BLaER1 (cell line): Measurements from ENCODE around the gene PRKCA.
"Not testable (repeated sequence)": the region's sequence is repeated elsewhere in the genome, so short reads cannot be mapped to it uniquely, and the experiment has no call there.

Source experiments
- H3K27ac ChIP-seq: shearing (Covaris generic); formaldehyde crosslinking; 2 replicates; pipeline ENCODE4 v1.8.1; 2022
- H3K27me3 ChIP-seq: shearing (Covaris generic); formaldehyde crosslinking; 2 replicates; pipeline ENCODE4 v1.8.1; 2022
- H3K36me3 ChIP-seq: shearing (Covaris generic); formaldehyde crosslinking; 2 replicates; pipeline ENCODE4 v1.8.1; 2022
- H3K4me1 ChIP-seq: shearing (Covaris generic); formaldehyde crosslinking; 2 replicates; pipeline ENCODE4 v1.8.1; 2022
- H3K4me2 ChIP-seq: shearing (Covaris generic); formaldehyde crosslinking; 2 replicates; pipeline ENCODE4 v1.8.1; 2022
- H3K4me3 ChIP-seq: shearing (Covaris generic); formaldehyde crosslinking; 2 replicates; pipeline ENCODE4 v1.8.1; 2022
- H3K9ac ChIP-seq: shearing (Covaris generic); formaldehyde crosslinking; 2 replicates; pipeline ENCODE4 v1.8.1; 2022
- H3K9me3 ChIP-seq: shearing (Covaris generic); formaldehyde crosslinking; 2 replicates; pipeline ENCODE4 v1.8.1; 2022
- H4K20me1 ChIP-seq: shearing (Covaris generic); formaldehyde crosslinking; 2 replicates; pipeline ENCODE4 v1.8.1; 2022
- Cebpa-rat ChIP-seq: shearing (Covaris generic); IDR thresholded peaks from 2 replicates; pipeline ENCODE4 v1.8.1; 2022

Gene PRKCA

GRCh38 chr17:66301864-66302741 lies at the start of gene PRKCA:
Gene PRKCA (plus strand): TSS chr17:66302613.
- Histone ChIP-seq H3K27ac (peak within 1 kb of the TSS; percentile 67), H3K9ac (peak within 1 kb of the TSS; percentile 80), H4K20me1 (no peaks in the 10 kb centered on the region)

GRCh38 chr17:66253458-66253857 lies 49.0 kb upstream of the PRKCA start:
- H3K4me1 ChIP-seq, H3K27ac ChIP-seq: not testable (repeated sequence)

More at GRCh38 chr17:66301864-66302741, at the start of gene PRKCA:
- Histone ChIP-seq H3K9me3 (no peaks in the 10 kb centered on the region), H3K4me1 (peaks cover 26% of the 10 kb centered on the region), H3K27me3 (peaks cover 4% of the 10 kb centered on the region; the same call in 1 of the 2 replicates), H3K4me2 (peak within 1 kb of the TSS; percentile 99), H3K36me3 (no peaks in the 10 kb centered on the region), H3K4me3 (peak within 1 kb of the TSS; percentile 84)
- TF ChIP-seq Cebpa-rat, result no peak

GRCh38 chr17:66255112-66255511 lies 47.3 kb upstream of the PRKCA start:
- no peak overlapping the region for H3K4me3 ChIP-seq
- no peaks in the 10 kb centered on the region for H3K36me3 ChIP-seq
- no peak overlapping the region for H3K9ac ChIP-seq
- H3K4me2 ChIP-seq, result no peak overlapping the region
- no peaks in the 10 kb centered on the region for H3K9me3 ChIP-seq
- H3K4me1 ChIP-seq, result no peaks in the 10 kb centered on the region
- no peaks in the 10 kb centered on the region for H3K27me3 ChIP-seq
- no peak overlapping the region for H3K27ac ChIP-seq
- H4K20me1 ChIP-seq, result no peaks in the 10 kb centered on the region
- no peak for TF ChIP-seq Cebpa-rat

More at GRCh38 chr17:66253458-66253857, 49.0 kb upstream of the PRKCA start:
- H3K4me3 ChIP-seq, H3K27me3 ChIP-seq, H4K20me1 ChIP-seq, H3K9ac ChIP-seq, H3K9me3 ChIP-seq, H3K4me2 ChIP-seq, H3K36me3 ChIP-seq: not testable (repeated sequence)

- Histone ChIP-seq H3K27ac (no peak overlapping the region), H3K4me1 (no peaks in the 10 kb centered on the region), H3K4me3 (no peak overlapping the region), H3K27me3 (no peaks in the 10 kb centered on the region), H3K4me2 (no peak overlapping the region), H3K9ac (no peak overlapping the region), H4K20me1 (no peaks in the 10 kb centered on the region), H3K36me3 (no peaks in the 10 kb centered on the region), H3K9me3 (no peaks in the 10 kb centered on the region)
- TF ChIP-seq Cebpa-rat, result no peak
These were observed 46.9 kb upstream of the PRKCA start for GRCh38 chr17:66255527-66255971.

- no peaks in the 10 kb centered on the region for H4K20me1 ChIP-seq
- no peaks in the 10 kb centered on the region for H3K36me3 ChIP-seq
- no peaks in the 10 kb centered on the region for H3K4me1 ChIP-seq
- H3K27me3 ChIP-seq, result no peaks in the 10 kb centered on the region
- no peak overlapping the region for H3K27ac ChIP-seq
- H3K4me3 ChIP-seq, result no peak overlapping the region
- no peak overlapping the region for H3K4me2 ChIP-seq
- no peak overlapping the region for H3K9ac ChIP-seq
- peaks cover 12% of the 10 kb centered on the region; the same call in 1 of the 2 replicates for H3K9me3 ChIP-seq
- no peak for TF ChIP-seq Cebpa-rat
These were observed 42.1 kb upstream of the PRKCA start for GRCh38 chr17:66260275-66260674.

GRCh38 chr17:66260688-66261087 lies 41.7 kb upstream of the PRKCA start:
- Histone ChIP-seq H3K36me3 (no peaks in the 10 kb centered on the region), H4K20me1 (no peaks in the 10 kb centered on the region), H3K27me3 (no peaks in the 10 kb centered on the region), H3K9me3 (peaks cover 12% of the 10 kb centered on the region; the same call in 1 of the 2 replicates), H3K9ac (no peak overlapping the region), H3K27ac (no peak overlapping the region), H3K4me1 (no peaks in the 10 kb centered on the region), H3K4me2 (no peak overlapping the region), H3K4me3 (no peak overlapping the region)
- no peak for TF ChIP-seq Cebpa-rat

- no peak overlapping the region for H3K4me2 ChIP-seq
- TF ChIP-seq Cebpa-rat, result no peak
- no peaks in the 10 kb centered on the region for H3K27me3 ChIP-seq
- no peaks in the 10 kb centered on the region for H3K4me1 ChIP-seq
- no peak overlapping the region for H3K27ac ChIP-seq
- no peaks in the 10 kb centered on the region for H3K36me3 ChIP-seq
- peaks cover 12% of the 10 kb centered on the region; the same call in 1 of the 2 replicates for H3K9me3 ChIP-seq
- H4K20me1 ChIP-seq, result no peaks in the 10 kb centered on the region
- no peak overlapping the region for H3K9ac ChIP-seq
- H3K4me3 ChIP-seq, result no peak overlapping the region
These were observed 39.6 kb upstream of the PRKCA start for GRCh38 chr17:66262767-66263166.

- no peak overlapping the region for H3K4me3 ChIP-seq
- no peak overlapping the region for H3K4me2 ChIP-seq
- H3K27me3 ChIP-seq, result no peaks in the 10 kb centered on the region
- peaks cover 12% of the 10 kb centered on the region; the same call in 1 of the 2 replicates for H3K9me3 ChIP-seq
- no peaks in the 10 kb centered on the region for H3K36me3 ChIP-seq
- H3K27ac ChIP-seq, result no peak overlapping the region
- no peak overlapping the region for H3K9ac ChIP-seq
- no peaks in the 10 kb centered on the region for H3K4me1 ChIP-seq
- TF ChIP-seq Cebpa-rat, result no peak
- H4K20me1 ChIP-seq, result no peaks in the 10 kb centered on the region
These were observed 37.7 kb upstream of the PRKCA start for GRCh38 chr17:66264696-66265095.

- Histone ChIP-seq H3K27me3 (no peaks in the 10 kb centered on the region), H3K36me3 (no peaks in the 10 kb centered on the region), H3K4me3 (no peak overlapping the region), H3K9me3 (peaks cover 29% of the 10 kb centered on the region), H3K4me1 (no peaks in the 10 kb centered on the region), H3K4me2 (no peak overlapping the region), H3K27ac (no peak overlapping the region), H3K9ac (no peak overlapping the region), H4K20me1 (no peaks in the 10 kb centered on the region)
- TF ChIP-seq Cebpa-rat, result no peak
These were observed 34.0 kb upstream of the PRKCA start for GRCh38 chr17:66268247-66268927.

GRCh38 chr17:66270106-66270505 lies 32.3 kb upstream of the PRKCA start:
- Histone ChIP-seq H3K4me1 (no peaks in the 10 kb centered on the region), H3K4me3 (no peak overlapping the region), H3K27ac (no peak overlapping the region), H3K4me2 (no peak overlapping the region), H3K27me3 (no peaks in the 10 kb centered on the region), H4K20me1 (no peaks in the 10 kb centered on the region), H3K9me3 (peaks cover 17% of the 10 kb centered on the region), H3K36me3 (no peaks in the 10 kb centered on the region), H3K9ac (no peak overlapping the region)
- TF ChIP-seq Cebpa-rat, result no peak
